ENCODE measurements around the gene AP2A2. TPM values are rescaled to one million over a fixed set of nuclear protein-coding genes. Genes with fewer than 3 reads are reported as not detected.
A peak's percentile ranks its signal among the peaks of the same experiment; 100 is the strongest.

The AP2A2 gene
- total RNA-seq, 2 donors from 2014 or later: 49.5 to 57.0 TPM

- H3K27ac Mint-ChIP-seq: no peak overlapping the region
- no peaks in the 10 kb centered on the region for H3K36me3 Mint-ChIP-seq (ENCODE audit: insufficient read depth in 2 of 2)
- no peak overlapping the region for H3K4me3 Mint-ChIP-seq
- H3K9me3 Mint-ChIP-seq: no peaks in the 10 kb centered on the region
- peaks cover 6% of the 10 kb centered on the region for H3K27me3 Mint-ChIP-seq (ENCODE audit: low read depth)
- DNase-seq: no peak
- no peaks in the 10 kb centered on the region for H3K4me1 Mint-ChIP-seq (ENCODE audit: low read depth)
- ATAC-seq (replicated peaks in 1 of 2): no peak
Observed at GRCh38 chr11:1041936-1042608, 116.4 kb downstream of the AP2A2 start.

DNA sequence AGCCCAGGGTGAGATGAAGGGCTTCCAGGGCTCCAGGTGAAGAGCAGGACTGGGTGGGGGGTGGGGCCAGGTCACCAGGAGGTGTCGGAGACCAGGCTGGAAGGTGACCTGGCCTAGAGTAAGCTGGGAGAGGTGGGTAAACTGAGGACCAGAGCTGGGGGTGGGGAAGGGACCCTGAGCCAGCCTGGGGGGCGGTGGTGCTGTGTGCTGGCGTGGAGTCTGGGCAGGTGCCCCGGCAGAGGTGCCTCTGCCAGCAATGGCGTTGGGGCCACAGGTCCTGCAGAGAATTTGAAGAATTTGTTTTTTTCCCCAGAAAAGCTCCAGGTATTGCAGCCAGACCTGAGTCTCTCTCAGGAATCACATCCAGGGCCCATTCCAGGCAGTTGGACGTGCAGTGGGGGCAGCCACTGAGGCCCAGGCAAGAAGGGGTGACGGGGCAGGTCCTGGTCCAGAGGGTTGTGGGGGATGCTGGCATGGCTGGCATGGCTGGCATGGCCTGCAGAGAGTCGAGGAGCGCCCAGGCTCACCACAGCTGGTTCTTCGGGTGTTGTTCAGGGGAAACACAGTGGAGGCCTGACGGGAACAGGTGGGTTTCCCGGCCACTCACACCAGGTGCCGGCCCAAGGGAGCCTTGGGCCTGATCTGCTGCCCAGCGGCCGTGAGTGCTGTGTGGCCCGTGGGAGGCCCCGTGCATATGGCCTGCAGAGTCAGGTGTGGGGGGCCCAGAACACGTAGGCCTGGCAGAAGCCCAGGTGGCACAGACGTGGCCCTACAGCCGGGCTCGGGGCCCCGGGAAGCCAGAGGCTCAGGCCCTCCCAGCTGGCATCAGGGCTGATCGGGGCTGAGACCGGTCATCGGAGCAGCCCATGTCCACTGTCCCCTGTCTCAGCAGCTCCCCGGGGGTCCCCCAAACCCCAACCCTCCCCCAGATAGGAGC lies 117.2 kb downstream of the AP2A2 start:
- Mint-ChIP-seq H3K4me1 (ENCODE audit: low read depth) (no peaks in the 10 kb centered on the region), H3K9me3 (no peaks in the 10 kb centered on the region), H3K36me3 (ENCODE audit: insufficient read depth in 2 of 2) (no peaks in the 10 kb centered on the region), H3K27ac (no peak overlapping the region), H3K27me3 (ENCODE audit: low read depth) (peaks cover 6% of the 10 kb centered on the region), H3K4me3 (no peak overlapping the region)
- ATAC-seq (replicated peaks in 1 of 2): no peak
- no peak for DNase-seq

- peaks cover 6% of the 10 kb centered on the region for H3K27me3 Mint-ChIP-seq (ENCODE audit: low read depth)
- H3K27ac Mint-ChIP-seq: no peak overlapping the region
- H3K4me3 Mint-ChIP-seq: no peak overlapping the region
- no peak for DNase-seq
- H3K36me3 Mint-ChIP-seq (ENCODE audit: insufficient read depth in 2 of 2): no peaks in the 10 kb centered on the region
- ATAC-seq (replicated peaks in 1 of 2): no peak
- H3K4me1 Mint-ChIP-seq (ENCODE audit: low read depth): no peaks in the 10 kb centered on the region
- no peaks in the 10 kb centered on the region for H3K9me3 Mint-ChIP-seq
Observed at GRCh38 chr11:1043563-1044096, 118.0 kb downstream of the AP2A2 start.

- ATAC-seq (replicated peaks in 1 of 2) (no peak), DNase-seq (no peak)
- Mint-ChIP-seq H3K4me3 (no peak overlapping the region), H3K4me1 (ENCODE audit: low read depth) (no peaks in the 10 kb centered on the region), H3K9me3 (no peaks in the 10 kb centered on the region), H3K27ac (no peak overlapping the region), H3K27me3 (ENCODE audit: low read depth) (peaks cover 6% of the 10 kb centered on the region), H3K36me3 (ENCODE audit: insufficient read depth in 2 of 2) (no peaks in the 10 kb centered on the region)
Observed at GRCh38 chr11:1044160-1044559, 118.5 kb downstream of the AP2A2 start.

DNA sequence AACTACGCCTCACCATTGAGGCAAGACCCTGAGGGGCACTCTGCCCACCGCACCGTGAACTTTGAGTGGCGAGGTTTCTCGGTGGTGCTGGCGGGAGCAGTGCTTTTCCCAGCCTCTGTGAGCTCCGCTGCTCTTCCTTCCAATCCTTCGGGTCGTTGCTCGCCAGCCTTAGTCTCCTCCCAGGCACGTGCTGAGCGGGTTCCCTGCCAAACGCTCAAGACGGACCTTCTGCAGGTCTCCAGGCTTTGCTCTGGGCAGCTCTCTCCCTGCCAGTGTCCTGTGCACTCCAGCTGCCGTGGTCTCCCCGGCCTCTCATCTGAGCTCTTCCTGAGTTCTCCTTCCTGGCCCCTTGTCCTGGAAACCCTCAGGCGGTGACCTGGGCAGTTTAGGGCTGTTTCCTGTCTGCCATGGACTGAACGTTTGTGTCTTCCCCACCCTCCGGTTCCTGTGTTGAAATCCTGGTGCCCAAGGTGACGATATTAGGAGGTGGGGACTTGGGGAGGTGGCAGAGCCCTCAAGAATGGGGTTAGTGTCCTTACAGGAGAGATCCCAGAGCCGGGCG lies 122.0 kb downstream of the AP2A2 start:
- Mint-ChIP-seq H3K4me1 (ENCODE audit: low read depth) (no peaks in the 10 kb centered on the region), H3K9me3 (no peaks in the 10 kb centered on the region), H3K27ac (no peak overlapping the region), H3K4me3 (no peak overlapping the region), H3K27me3 (ENCODE audit: low read depth) (peaks cover 6% of the 10 kb centered on the region), H3K36me3 (ENCODE audit: insufficient read depth in 2 of 2) (no peaks in the 10 kb centered on the region)
- ATAC-seq (replicated peaks in 1 of 2) (no peak), DNase-seq (no peak)

DNA sequence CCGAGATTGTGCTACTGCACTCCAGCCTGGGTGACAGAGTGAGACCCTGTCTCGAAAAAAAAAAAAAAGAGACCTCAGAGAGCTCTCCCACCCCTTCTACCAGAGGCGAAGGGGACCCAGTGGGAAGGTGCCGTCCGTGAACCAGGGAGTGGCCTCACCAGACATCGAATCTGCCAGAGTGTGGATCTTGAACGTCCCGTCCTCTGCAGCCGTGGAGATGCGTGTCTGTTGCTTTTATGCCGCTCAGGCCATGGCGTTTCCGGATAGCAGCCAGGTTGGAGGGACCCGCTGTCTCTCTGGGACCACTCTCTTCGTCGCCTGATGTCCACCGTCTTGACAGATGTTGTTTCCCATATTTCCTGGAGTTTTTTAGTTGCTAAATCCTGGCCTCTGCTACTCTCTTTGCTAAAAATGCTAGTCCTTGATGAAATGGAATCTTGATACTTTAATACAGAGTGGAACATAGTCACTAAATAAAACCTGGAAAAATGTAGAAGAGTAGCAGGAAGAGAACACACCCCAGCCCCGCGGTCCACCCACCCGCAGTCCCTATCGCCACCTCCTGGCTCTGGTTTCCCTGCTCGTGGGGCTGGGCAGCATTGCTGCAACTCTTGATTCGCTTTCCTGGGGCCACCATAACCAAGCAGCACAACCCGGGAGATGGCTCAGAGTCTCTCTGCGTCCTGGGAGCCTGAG lies 122.9 kb downstream of the AP2A2 start:
- no peak for ATAC-seq (replicated peaks in 1 of 2)
- H3K4me1 Mint-ChIP-seq (ENCODE audit: low read depth): no peaks in the 10 kb centered on the region
- no peaks in the 10 kb centered on the region for H3K36me3 Mint-ChIP-seq (ENCODE audit: insufficient read depth in 2 of 2)

GRCh38 chr11:1049071-1049405 lies 123.4 kb downstream of the AP2A2 start:
- H3K9me3 Mint-ChIP-seq: no peaks in the 10 kb centered on the region
- no peaks in the 10 kb centered on the region for H3K36me3 Mint-ChIP-seq (ENCODE audit: insufficient read depth in 2 of 2)
- no peak overlapping the region for H3K4me3 Mint-ChIP-seq
- H3K27me3 Mint-ChIP-seq (ENCODE audit: low read depth): peaks cover 2% of the 10 kb centered on the region
- ATAC-seq (replicated peaks in 1 of 2): no peak
- no peaks in the 10 kb centered on the region for H3K4me1 Mint-ChIP-seq (ENCODE audit: low read depth)
- H3K27ac Mint-ChIP-seq: no peak overlapping the region
- no peak for DNase-seq

More for the DNA sequence above, 122.9 kb downstream of the AP2A2 start:
- no peaks in the 10 kb centered on the region for H3K9me3 Mint-ChIP-seq
- peaks cover 6% of the 10 kb centered on the region for H3K27me3 Mint-ChIP-seq (ENCODE audit: low read depth)
- H3K4me3 Mint-ChIP-seq: no peak overlapping the region
- no peak for DNase-seq
- H3K27ac Mint-ChIP-seq: no peak overlapping the region

DNA sequence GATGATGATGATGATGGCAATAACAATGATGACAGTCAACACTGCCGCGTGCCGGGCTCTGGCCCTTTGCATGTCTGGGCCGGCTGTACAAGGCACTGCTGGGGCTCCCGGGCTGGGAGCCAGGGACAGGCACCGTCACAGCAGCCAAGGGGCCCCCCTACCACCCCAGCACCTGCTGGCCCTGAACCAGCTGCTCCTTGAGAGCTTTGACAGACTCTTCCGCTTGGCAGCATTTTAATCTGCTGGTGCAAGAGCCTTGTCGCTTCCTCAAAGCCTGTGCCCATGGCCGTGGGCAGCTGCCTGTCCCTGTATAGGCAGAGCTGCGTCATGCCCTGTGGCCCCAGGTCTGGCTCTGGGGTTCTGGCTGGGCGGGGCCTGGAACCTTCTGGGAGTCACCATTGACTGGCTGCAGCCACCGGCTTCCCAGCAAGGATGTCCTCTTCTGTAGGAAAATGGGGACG lies 123.8 kb downstream of the AP2A2 start:
- no peak overlapping the region for H3K27ac Mint-ChIP-seq
- no peak overlapping the region for H3K4me3 Mint-ChIP-seq

GRCh38 chr11:1049911-1050580 lies 124.4 kb downstream of the AP2A2 start:
- Mint-ChIP-seq H3K27me3 (ENCODE audit: low read depth) (no peaks in the 10 kb centered on the region), H3K4me1 (ENCODE audit: low read depth) (no peaks in the 10 kb centered on the region), H3K36me3 (ENCODE audit: insufficient read depth in 2 of 2) (no peaks in the 10 kb centered on the region), H3K4me3 (no peak overlapping the region), H3K27ac (no peak overlapping the region), H3K9me3 (no peaks in the 10 kb centered on the region)
- DNase-seq (no peak), ATAC-seq (replicated peaks in 1 of 2) (no peak)

More for the DNA sequence above, 123.8 kb downstream of the AP2A2 start:
- Mint-ChIP-seq H3K9me3 (no peaks in the 10 kb centered on the region), H3K36me3 (ENCODE audit: insufficient read depth in 2 of 2) (no peaks in the 10 kb centered on the region), H3K27me3 (ENCODE audit: low read depth) (no peaks in the 10 kb centered on the region), H3K4me1 (ENCODE audit: low read depth) (no peaks in the 10 kb centered on the region)
- no peak for DNase-seq
- ATAC-seq (replicated peaks in 1 of 2): no peak

DNA sequence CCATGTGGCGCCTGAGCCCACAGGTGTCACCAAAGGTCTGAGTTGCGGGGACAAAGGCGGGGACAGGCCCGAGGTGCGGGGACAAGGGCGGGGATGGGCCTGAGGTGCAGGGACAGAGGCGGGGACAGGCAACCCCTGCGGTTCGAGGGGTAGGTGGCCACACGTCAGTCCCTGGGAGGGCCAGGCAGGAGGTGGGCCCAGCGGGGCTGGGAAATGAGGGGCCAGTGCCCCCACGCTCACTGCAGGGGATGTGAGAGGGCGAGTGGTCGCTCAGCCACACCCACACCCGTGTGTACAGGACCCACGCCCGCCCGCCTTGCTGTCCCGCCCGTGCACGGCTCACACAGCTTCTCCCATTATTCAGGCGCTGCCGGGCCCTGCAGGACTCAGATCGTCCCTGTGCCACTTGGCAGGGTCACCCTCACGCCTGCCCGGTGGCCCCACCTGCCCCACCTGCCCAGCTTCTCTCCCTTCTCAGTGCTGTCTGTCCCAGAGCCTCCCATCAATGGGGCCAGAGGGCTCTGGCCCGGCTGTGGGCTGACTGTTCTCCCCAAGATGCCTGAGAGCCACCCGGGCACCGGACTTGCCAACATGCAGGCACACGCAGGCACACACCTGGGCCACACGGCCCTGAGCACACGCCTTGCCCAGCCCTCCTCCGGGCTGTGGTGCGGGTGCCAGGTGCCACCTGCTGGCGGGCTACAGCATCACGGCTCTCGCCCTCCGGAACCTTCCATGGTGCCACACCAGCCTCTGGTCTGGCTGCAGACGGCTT lies 125.1 kb downstream of the AP2A2 start:
- ATAC-seq (replicated peaks in 1 of 2) (peak; percentile 98 to 99), DNase-seq (peak; percentile 78 to 81)
- H3K36me3 Mint-ChIP-seq (ENCODE audit: insufficient read depth in 2 of 2): no peaks in the 10 kb centered on the region
- H3K4me1 Mint-ChIP-seq (ENCODE audit: low read depth): no peaks in the 10 kb centered on the region
- no peaks in the 10 kb centered on the region for H3K27me3 Mint-ChIP-seq (ENCODE audit: low read depth)
- no peak overlapping the region for H3K4me3 Mint-ChIP-seq
- no peaks in the 10 kb centered on the region for H3K9me3 Mint-ChIP-seq
- no peak overlapping the region for H3K27ac Mint-ChIP-seq

- Mint-ChIP-seq H3K27me3 (ENCODE audit: low read depth) (no peaks in the 10 kb centered on the region), H3K9me3 (no peaks in the 10 kb centered on the region), H3K4me1 (ENCODE audit: low read depth) (no peaks in the 10 kb centered on the region), H3K27ac (no peak overlapping the region), H3K36me3 (ENCODE audit: insufficient read depth in 2 of 2) (no peaks in the 10 kb centered on the region), H3K4me3 (no peak overlapping the region)
- no peak for DNase-seq
- ATAC-seq (replicated peaks in 1 of 2): no peak
Observed at GRCh38 chr11:1051356-1052132, 125.9 kb downstream of the AP2A2 start.

All from activated T-cell treated with anti-CD3 and anti-CD28 coated beads, Interleukin-2, amount 50 U/mL, for 72 hours (primary cell).